GM21447 (cell line): ENCODE results near the gene KCMF1.
"Not testable (repeated sequence)": the region's sequence is repeated elsewhere in the genome, so short reads cannot be mapped to it uniquely, and the experiment has no call there.

Experiments used
- ATAC-seq: cut with Tn5 transposase; IDR thresholded peaks from one replicate; pipeline ENCODE4 v1.9.1; 2021; ENCODE audit not compliant: unreplicated experiment

Gene KCMF1

GRCh38 chr2:84970868-84971509 is at the start of gene KCMF1:
TSS of gene KCMF1 (plus strand) at chr2:84971161. CDS start at chr2:84971452, 291 bp downstream.
- ATAC-seq, result peak; percentile 48

DNA sequence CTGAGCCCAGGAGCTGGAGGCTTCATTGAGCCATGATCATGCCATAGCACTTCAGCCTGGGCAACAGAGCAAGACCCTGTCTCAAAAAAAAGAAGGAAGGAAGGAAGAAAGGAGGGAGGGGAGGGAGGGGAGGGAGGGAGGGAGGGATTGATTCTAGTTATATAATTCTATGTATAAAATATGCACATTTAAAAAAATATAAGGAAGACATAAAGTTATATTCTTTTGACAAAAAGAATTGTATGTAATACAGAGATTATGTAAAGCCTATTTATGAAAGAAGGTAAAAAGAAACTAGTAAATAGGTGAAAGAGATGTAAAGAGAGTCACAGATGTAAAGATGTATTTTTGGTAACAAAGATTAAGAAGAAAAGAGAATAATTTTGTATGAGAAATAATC is 48.0 kb upstream of the KCMF1 start:
- no peak for ATAC-seq

- ATAC-seq, result no peak
Measured at GRCh38 chr2:84924173-84925106, 46.5 kb upstream of the KCMF1 start.

- ATAC-seq, result peak; percentile 0
Measured at GRCh38 chr2:84925336-84925723, 45.6 kb upstream of the KCMF1 start.

DNA sequence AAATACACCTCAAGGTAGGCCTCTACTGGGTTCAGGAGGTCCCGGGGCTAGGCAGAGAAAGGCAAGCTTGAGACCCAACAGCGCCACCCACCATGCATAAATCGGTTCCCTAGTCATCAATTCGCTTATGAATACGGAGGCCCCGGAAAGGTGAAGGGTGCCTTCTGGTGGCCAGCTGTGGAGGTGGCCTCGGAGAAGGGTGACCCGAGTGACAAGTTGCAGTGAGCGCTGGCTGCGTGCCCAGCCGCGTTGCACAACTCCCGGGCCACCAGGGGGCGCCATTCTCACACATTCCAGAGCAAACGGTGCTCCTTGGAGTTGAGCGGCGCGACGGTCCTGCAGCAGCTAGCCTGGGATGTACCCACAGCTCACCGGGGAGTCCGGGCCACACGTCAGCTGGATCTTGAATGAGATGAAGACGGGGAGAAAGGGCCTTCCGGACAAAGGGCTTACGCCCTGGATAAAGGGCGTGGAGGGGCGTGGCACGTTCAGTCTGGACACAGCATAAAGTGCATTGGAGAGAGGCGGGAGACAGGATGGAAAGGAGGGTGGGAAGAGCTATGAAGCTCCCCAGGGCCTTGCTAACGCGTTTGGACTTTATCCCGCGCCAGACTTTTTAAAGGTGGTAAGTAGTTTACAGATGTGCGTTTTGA is 45.1 kb upstream of the KCMF1 start:
- ATAC-seq, result peak; percentile 80

DNA sequence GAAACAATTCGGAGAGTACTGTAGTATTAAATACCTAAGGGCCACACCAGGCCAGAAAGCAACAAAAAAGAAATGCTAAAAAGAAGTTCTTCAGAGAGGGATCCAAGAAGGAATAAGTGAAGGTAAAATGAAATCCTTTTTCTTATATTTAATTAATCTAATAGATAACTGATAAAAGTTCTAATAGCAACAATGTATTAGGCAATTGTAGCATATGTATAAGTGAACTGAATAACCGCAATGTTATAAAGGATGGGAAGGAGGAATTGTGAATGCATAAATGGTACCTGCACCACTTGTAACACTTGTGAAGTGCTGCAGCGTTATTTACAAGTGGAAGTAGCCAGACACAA is 43.7 kb upstream of the KCMF1 start:
- no peak for ATAC-seq

DNA sequence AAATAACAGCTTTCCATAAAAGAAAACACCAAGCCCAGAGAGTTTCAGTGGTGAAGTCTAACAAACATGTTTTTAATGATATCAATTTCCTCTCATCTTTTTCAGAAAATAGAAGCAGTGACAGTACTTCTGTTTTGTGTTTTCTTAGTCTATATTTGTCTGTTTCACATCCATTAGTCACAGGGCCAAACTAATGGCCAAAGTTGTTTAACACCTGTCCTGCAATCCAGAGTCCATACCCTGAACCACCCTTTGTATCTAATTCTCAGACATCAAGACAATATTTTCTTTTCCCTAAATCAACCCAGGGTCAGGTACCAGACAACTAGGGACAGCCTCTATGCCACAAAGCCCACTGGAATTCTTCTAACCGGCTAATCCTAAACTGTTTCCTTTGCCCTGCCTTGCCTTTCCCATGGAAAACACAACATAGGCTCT is 39.6 kb upstream of the KCMF1 start:
- peak; percentile 65 for ATAC-seq

GRCh38 chr2:84938194-84938879 is 32.6 kb upstream of the KCMF1 start:
- peak; percentile 27 for ATAC-seq

DNA sequence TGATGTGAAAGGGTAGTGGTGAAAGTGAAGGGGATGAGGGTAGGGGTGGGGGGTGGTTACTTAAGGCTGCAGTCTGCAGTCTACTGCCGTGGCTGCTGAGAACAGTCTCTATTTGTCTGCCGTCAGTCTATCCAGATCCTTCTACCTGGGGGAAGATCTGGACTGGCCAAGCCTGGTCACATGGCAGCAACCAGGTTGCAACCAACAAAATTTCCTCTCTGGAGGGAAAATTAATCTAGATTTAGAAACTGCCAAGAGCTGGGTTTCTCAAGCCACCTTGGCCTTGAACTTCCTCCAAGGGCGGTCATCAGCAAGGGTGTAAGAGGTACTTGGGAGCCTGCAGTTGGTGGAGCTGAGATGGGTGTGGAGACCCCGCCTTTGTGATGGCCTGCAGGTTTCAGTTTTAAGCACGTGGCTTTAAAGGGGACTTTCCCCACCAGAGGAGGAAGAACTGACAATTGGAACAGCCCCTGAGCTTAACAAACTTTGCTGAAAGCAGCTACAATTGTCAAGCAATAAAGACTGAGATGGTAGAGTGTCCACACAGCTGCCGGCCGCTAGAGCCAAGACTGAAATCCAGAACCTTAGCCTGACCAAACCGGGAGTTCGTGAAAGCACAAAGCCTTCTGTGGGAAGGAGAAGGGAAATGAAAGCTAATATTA is 31.4 kb upstream of the KCMF1 start:
- peak; percentile 78 for ATAC-seq

DNA sequence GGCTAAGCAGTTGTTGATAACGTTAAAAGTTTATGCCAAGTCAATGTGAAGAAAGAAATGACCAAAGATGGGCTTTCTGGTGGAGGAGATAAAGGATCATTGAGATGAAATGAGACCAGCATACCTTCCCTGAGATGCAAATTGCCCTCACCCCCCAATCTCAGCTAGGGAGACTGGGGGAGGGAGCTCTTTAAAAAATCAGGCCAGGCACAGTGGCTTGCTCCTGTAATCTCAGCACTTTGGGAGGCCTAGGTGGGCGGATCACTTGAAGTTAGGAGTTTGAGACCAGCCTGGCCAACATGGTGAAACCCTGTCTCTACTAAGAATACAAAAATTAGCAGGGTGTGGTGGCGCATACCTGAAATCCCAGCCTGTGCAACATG is 30.9 kb upstream of the KCMF1 start:
- no peak for ATAC-seq

DNA sequence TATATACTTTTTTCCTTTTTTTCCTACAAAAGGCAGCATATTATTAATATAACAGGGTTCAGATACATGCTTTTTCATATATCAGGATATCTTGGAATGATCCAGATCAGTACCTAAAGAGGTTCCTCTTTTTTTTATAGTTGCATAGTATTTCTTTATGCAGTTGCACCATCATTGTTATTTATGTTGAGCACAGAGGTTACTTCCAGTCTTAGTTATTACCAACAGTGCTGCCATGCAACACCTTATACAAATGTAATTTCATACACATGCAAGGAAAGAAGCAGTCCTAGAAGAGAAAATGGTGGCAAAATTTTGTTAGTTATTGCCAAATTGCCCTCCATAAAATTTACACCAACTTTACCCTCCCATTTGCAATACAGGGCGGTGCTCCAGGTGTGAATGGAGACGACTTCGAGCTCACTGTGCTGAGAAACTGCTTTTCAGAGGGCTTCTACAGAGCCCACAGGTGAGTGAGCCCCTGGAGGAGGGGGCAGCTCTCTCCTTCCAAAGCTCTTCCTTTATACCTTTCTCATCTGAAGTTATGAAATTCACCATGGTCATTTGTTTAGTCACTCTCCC is 30.0 kb upstream of the KCMF1 start:
- ATAC-seq, result no peak

DNA sequence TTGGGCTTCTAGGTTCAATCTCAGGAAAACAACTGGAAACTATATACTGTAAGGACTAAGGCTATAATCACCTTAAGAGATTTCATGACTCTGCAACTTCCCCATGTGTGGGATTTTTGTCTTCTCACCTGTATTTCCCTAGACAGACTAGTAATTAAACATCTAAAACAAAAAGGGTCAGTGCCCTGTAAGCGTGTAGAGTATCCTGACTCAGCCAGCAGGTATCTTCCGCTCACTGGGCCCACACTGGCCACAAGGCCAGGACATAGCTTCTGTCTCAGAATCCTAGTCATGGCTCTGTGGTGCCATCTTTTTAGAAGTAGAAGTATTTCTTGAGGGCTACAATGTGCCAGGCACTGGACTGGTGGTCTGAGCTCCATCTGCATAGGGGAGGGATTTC is 28.8 kb upstream of the KCMF1 start:
- no peak for ATAC-seq

DNA sequence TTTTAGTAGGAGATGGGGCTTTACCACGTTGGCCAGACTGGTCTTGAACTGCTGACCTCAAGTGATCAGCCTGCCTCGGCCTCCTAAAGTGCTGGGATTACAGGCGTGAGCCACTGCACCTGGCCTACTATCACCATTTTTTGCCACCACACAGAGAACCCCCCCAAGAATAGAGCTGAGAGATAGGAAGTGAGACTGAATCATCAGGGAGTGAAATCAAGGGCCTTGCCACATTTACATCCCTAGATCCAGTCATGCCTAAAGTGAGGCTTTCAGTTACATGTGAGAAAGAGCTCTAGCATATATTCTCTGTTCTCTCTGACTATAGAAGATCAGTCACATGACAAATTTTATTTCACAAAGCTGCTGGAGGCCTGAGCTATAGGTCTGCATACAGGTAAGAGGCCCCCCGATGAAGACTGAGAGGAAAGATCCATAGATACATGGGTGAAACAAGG is 28.0 kb upstream of the KCMF1 start:
- ATAC-seq, result peak; percentile 30

DNA sequence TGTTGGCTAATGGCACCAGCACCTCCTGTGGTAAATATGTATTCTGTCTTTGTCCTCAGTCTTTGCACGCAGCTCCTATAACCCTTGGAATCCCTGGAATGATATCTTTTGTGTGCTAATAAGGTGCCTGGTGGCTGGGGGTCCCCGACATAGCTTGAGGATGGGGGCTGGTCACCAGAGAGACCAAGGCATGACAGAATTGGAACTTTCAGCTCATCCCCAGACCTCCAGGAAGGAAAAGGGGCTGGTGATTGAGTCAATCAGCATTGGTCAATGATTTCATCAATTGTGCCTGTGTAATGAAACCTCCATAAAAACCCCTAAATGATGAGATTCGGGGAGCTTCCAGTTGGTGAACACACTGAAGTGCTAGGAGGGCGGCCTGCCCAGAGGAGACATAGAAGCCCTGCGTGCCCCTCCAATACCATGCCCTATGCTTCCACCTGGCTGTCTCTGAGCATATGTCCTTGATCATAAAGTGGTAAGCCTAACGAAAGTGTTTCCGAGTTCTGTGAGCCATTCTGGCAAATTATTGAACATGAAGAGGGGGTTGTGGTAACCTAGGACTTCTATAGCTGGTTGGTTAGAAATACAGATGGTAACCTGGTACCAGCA is 26.6 kb upstream of the KCMF1 start:
- no peak for ATAC-seq

- ATAC-seq, result not testable (repeated sequence)
Measured at GRCh38 chr2:84945838-84946203, 25.1 kb upstream of the KCMF1 start.

GRCh38 chr2:84946204-84947009 is 24.6 kb upstream of the KCMF1 start:
- peak; percentile 62 for ATAC-seq

DNA sequence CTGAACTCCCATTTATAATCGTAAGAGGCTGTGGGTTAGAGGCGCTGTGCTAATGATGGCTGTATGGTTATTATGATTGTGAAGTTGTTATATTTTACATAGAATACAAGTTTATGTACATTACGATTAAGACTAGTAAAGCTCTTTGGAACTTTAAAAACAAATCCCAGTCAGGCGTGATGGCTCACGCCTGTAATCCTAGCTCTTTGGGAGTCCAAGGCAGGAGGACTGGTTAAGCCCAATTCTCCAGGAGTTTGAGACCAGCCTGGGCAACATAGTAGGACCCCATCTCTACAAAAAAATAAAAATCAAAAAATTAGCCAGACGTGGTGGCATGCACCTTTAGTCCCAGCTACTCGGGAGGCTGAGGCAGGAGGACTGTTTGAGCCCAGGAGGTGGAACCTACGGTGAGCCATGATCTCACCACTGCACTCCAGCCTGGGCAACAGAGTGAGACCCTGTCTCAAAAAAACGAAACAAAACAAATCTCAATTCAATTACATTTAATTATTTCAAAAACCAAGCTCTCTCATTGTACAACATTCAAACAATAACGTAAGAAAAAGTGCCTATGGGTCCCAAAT is 23.9 kb upstream of the KCMF1 start:
- no peak for ATAC-seq

DNA sequence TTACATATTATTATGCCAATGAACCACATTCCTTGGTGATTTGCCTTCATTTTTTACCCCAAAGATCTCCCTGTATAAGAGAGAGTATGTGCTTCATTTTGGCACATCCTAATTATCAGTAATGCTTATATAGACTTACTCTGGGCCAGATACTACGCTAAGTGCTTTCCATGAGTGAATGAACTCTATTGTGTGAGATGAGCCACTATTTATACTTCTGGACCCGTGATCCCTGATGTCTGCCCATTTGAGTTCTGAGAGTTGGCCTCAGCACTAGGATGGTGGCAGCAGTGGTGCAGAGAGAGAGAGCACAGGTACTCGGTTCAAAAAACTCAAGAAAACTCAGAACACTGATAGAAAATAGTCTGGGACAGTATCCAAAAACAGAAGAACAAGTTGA is 17.4 kb upstream of the KCMF1 start:
- ATAC-seq, result no peak

DNA sequence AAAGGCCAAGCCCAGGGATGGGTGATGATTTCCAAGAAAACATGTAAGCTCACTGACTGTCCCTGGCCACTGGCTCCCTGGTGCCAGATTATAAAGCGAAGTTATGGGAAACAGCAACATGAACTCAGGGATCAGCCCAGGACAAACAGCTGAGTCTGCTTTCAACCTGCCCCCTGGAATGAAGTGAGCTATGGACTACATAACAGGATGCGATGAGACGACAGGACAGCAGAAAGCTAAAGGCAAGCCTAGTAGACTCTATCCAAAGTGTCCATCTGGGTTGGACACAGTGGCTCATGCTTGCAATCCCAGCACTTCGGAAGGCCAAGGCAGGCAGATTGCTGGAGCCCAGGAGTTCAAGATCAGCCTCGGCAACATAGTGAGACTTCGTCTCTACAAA is 16.6 kb upstream of the KCMF1 start:
- ATAC-seq, result no peak
